ENCODE measurements around the gene HP. TPM values are rescaled to one million over a fixed set of nuclear protein-coding genes. Genes with fewer than 3 reads are reported as not detected.

The HP gene
- total RNA-seq, 1 experiment from 2014 or later: 10.0 TPM

- H3K4me3 Mint-ChIP-seq: no peak overlapping the region
- no peaks in the 10 kb centered on the region for H3K4me1 Mint-ChIP-seq
- no peak for DNase-seq (ENCODE audit: low spot score)
- no peak for ATAC-seq
- no peaks in the 10 kb centered on the region for H3K9me3 Mint-ChIP-seq
- H3K27me3 Mint-ChIP-seq (ENCODE audit: low read depth): no peaks in the 10 kb centered on the region; the same call in 1 of the 2 replicates
- ChIA-PET CTCF (no interaction called here), POLR2A (no interaction called here)
- H3K27ac Mint-ChIP-seq: no peak overlapping the region
- peaks cover 81% of the 10 kb centered on the region for H3K36me3 Mint-ChIP-seq
- TF ChIP-seq NR1H2 (CRISPR knock-in tag; IDR thresholded peaks at IDR 0.05) (no peak), SMAD4 (CRISPR knock-in tag; IDR thresholded peaks at IDR 0.05) (no peak), ZNF423 (CRISPR knock-in tag; IDR thresholded peaks at IDR 0.05) (no peak), FOXP1 (CRISPR knock-in tag; IDR thresholded peaks at IDR 0.05; ENCODE audit: borderline replicate concordance) (no peak), ZNF263 (CRISPR knock-in tag; IDR thresholded peaks at IDR 0.05; ENCODE audit: low read depth) (no peak), ZNF281 (CRISPR knock-in tag; IDR thresholded peaks at IDR 0.05) (no peak), PRDM15 (CRISPR knock-in tag; IDR thresholded peaks at IDR 0.05) (no peak), ATF6 (CRISPR knock-in tag; IDR thresholded peaks at IDR 0.05) (no peak), NFE2L1 (CRISPR knock-in tag; IDR thresholded peaks at IDR 0.05) (no peak), ATF3 (CRISPR knock-in tag; conservative IDR thresholded peaks at IDR 0.05) (no peak), AFF4 (CRISPR knock-in tag; IDR thresholded peaks at IDR 0.05; ENCODE audit: borderline replicate concordance) (no peak), ATF2 (CRISPR knock-in tag; IDR thresholded peaks at IDR 0.05; ENCODE audit: borderline replicate concordance, low read depth) (no peak), FOXP4 (CRISPR knock-in tag; IDR thresholded peaks at IDR 0.05) (no peak), CTCF (IDR thresholded peaks at IDR 0.05) (no peak), ZNF232 (CRISPR knock-in tag; IDR thresholded peaks at IDR 0.05) (no peak), MLX (CRISPR knock-in tag; IDR thresholded peaks at IDR 0.05) (no peak), TEAD4 (CRISPR knock-in tag; IDR thresholded peaks at IDR 0.05) (no peak)
Observed at GRCh38 chr16:72108353-72109102, 54.2 kb downstream of the HP start.
